Lung (tissue), 16 donors: ENCODE data around the gene ZNF260. TPM values are rescaled to one million over a fixed set of nuclear protein-coding genes. Genes with fewer than 3 reads are reported as not detected.

ENCODE experiments used
- ATAC-seq: fragments of 200-7000 bp; cut with Tn5 transposase; one replicate; pipeline ENCODE4 v1.9.1; 2020; ENCODE audit warnings: moderate number of reproducible peaks; ENCODE audit not compliant: insufficient read depth, low FRiP score
- DNase-seq, 3 donors: peaks; one replicate each; pipeline ENCODE4 v3.0.0-alpha.2; 2013 to 2017
- H3K27ac ChIP-seq, 2 donors: one replicate each; pipeline ENCODE4 v1.5.1; 2013; ENCODE audit warnings: mild to moderate bottlenecking in 2 of 2, moderate library complexity in 2 of 2, control low read depth in 1 of 2, inconsistent platforms in 1 of 2, low read depth in 1 of 2, low read length in 1 of 2
- H3K27me3 ChIP-seq, 3 donors: one replicate each; pipeline ENCODE4 v1.5.1; 2013; ENCODE audit warnings: low read length in 2 of 3; ENCODE audit not compliant: control insufficient read depth in 3 of 3, insufficient read depth in 3 of 3
- H3K36me3 ChIP-seq, 4 donors: one replicate each; pipeline ENCODE4 v1.5.1; 2013; ENCODE audit warnings: low read length in 4 of 4, mild to moderate bottlenecking in 1 of 4, moderate library complexity in 1 of 4; ENCODE audit not compliant: control insufficient read depth in 4 of 4, insufficient read depth in 4 of 4
- H3K4me1 ChIP-seq, 5 donors: one replicate each; pipeline ENCODE4 v1.5.1; 2013; ENCODE audit warnings: low read length in 5 of 5, mild to moderate bottlenecking in 2 of 5, moderate library complexity in 1 of 5; ENCODE audit not compliant: control insufficient read depth in 5 of 5, insufficient read depth in 5 of 5
- H3K4me3 ChIP-seq: one replicate; pipeline ENCODE4 v1.5.1; 2013; ENCODE audit warnings: mild to moderate bottlenecking, control low read depth, moderate library complexity
- H3K9ac ChIP-seq, 2 donors: one replicate each; pipeline ENCODE4 v1.5.1; 2013; ENCODE audit warnings: low read length in 2 of 2, control low read depth in 1 of 2; ENCODE audit not compliant: insufficient read depth in 1 of 2
- H3K9me3 ChIP-seq, 4 donors: one replicate each; pipeline ENCODE4 v1.5.1; 2013; ENCODE audit warnings: low read length in 3 of 4, mild to moderate bottlenecking in 1 of 4, moderate library complexity in 1 of 4; ENCODE audit not compliant: control insufficient read depth in 4 of 4, insufficient read depth in 3 of 4
- WGBS, 2 donors: extraction: QIAGEN DNeasy Blood & Tissue Kit; methylation state at CpG; one replicate each; pipeline ENCODE4 v1.1.7; 2013; 5-methylcytosine and 5-hydroxymethylcytosine counted together
- long read RNA-seq, 5 donors: transcript quantifications; one replicate each; lab custom pipeline, GENCODE V29; 2026
- polyA plus RNA-seq, 2 donors: library from polyadenylated mRNA; stranded (reverse); fragments of 200-250 nt; gene quantifications; one replicate each; pipeline ENCODE4 v1.2.1, GENCODE V29; 2013
- total RNA-seq, 2 donors: library from RNA; depleted of rRNA in 1 of 2; stranded (reverse); fragments of >200 nt in 1 of 2; gene quantifications; one replicate each; pipeline ENCODE4 v1.2.1, GENCODE V29; 2014 to 2021
- TF ChIP-seq, protein P1 (sequence below): IDR thresholded peaks from 2 replicates; pipeline ENCODE4 v1.5.1; 2012; ENCODE audit warnings: mild to moderate bottlenecking; ENCODE audit errors: control extremely low read depth, extremely low read depth
- donor health status: control.
- donor health status: control.
- donor health status: Bipolar disorder and iron deficiency.
- donor health status: healthy.
- donor health status: DM: yes; HTN: yes; CAD: no.

ZNF260 gene
- 10 to 100 TPM in 1 of 2 donors, 1 to 10 TPM in 1; 9.6 to 28.3 TPM for total RNA-seq
- polyA plus RNA-seq = 1 to 10 TPM; 3.0 to 3.1 TPM
- long read RNA-seq, donor 1, full-length matches to known transcripts = 5 of 5 reads
- long read RNA-seq, donor 1, partial matches to known transcripts = 0 of 5 reads
- long read RNA-seq, donor 1, other reads (novel, unspliced or antisense) = 0 of 5 reads
- long read RNA-seq, donor 2, full-length matches to known transcripts = 6 of 6 reads
- long read RNA-seq, donor 2, partial matches to known transcripts = 0 of 6 reads
- long read RNA-seq, donor 2, other reads (novel, unspliced or antisense) = 0 of 6 reads
- long read RNA-seq, donor 3, full-length matches to known transcripts = 9 of 9 reads
- long read RNA-seq, donor 3, partial matches to known transcripts = 0 of 9 reads
- long read RNA-seq, donor 3, other reads (novel, unspliced or antisense) = 0 of 9 reads
- long read RNA-seq, donor 4, partial matches to known transcripts = 0 of 1 reads
- long read RNA-seq, donor 4, other reads (novel, unspliced or antisense) = 0 of 1 reads
- long read RNA-seq, donor 5, full-length matches to known transcripts = 10 of 59 reads
- long read RNA-seq, donor 5, partial matches to known transcripts = 49 of 59 reads
- long read RNA-seq, donor 5, other reads (novel, unspliced or antisense) = 0 of 59 reads

DNA sequence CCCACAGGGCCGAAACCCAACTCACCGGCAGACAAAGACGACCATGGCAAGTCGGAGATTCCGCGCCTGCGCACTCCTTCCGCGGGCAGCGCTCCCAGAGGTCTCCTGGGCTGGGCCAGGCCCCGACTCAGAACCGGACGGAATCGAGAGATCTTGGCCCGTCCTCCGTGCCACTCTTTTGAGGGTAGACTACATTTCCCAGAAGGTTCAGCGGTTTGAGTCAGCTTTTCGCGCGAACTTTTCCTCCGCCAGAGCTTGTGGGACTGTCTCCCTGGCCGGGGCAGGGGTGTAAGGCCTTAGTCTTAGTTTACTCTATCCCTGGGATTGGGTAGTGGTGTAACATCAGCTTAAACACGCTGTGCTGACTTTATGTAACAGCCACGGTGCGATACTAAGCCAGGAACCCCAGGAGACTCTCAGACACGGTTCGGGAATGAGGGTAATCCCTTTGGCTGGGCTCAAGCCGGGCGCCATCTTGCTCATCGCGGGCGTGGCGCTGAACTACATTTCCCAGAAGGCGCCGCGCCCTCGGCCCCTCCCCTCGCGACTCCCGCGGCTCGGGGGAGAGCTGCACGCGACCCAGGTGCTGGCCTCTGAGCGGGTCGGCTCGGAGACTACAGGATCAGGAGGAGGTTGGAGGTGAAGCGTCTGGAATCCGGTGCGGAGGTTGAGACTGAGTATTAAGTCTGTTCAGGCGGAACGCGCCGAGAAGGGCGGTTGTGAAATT lies at the start of gene ZNF260:
ZNF260 (minus strand) TSS at position 78 of the 727 bp plus-strand sequence. CDS start 13,033 bp downstream, outside the sequence.
- peak within 1 kb of the TSS; percentile 93 to 95 for H3K27ac ChIP-seq
- peaks cover 0 to 16% (median 11%) of the 10 kb centered on the region in 4 donors for H3K9me3 ChIP-seq
- H3K9ac ChIP-seq = peak within 1 kb of the TSS; percentile 85 to 99
- DNase-seq (peak; percentile 98 to 99 (median 99)), ATAC-seq (peak; percentile 96)
- TF ChIP-seq, protein P1, sequence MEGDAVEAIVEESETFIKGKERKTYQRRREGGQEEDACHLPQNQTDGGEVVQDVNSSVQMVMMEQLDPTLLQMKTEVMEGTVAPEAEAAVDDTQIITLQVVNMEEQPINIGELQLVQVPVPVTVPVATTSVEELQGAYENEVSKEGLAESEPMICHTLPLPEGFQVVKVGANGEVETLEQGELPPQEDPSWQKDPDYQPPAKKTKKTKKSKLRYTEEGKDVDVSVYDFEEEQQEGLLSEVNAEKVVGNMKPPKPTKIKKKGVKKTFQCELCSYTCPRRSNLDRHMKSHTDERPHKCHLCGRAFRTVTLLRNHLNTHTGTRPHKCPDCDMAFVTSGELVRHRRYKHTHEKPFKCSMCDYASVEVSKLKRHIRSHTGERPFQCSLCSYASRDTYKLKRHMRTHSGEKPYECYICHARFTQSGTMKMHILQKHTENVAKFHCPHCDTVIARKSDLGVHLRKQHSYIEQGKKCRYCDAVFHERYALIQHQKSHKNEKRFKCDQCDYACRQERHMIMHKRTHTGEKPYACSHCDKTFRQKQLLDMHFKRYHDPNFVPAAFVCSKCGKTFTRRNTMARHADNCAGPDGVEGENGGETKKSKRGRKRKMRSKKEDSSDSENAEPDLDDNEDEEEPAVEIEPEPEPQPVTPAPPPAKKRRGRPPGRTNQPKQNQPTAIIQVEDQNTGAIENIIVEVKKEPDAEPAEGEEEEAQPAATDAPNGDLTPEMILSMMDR = no peak
- peaks cover 1 to 30% (median 14%) of the 10 kb centered on the region in 4 donors for H3K36me3 ChIP-seq
- H3K27me3 ChIP-seq = no peaks in the 10 kb centered on the region
- peak within 1 kb of the TSS; percentile 71 for H3K4me3 ChIP-seq
- 0 to 1% methylated on average over 55 of the region's 55 CpGs for WGBS, 2 donors
- H3K4me1 ChIP-seq = peaks cover 0 to 15% (median 4%) of the 10 kb centered on the region in 5 donors

DNA sequence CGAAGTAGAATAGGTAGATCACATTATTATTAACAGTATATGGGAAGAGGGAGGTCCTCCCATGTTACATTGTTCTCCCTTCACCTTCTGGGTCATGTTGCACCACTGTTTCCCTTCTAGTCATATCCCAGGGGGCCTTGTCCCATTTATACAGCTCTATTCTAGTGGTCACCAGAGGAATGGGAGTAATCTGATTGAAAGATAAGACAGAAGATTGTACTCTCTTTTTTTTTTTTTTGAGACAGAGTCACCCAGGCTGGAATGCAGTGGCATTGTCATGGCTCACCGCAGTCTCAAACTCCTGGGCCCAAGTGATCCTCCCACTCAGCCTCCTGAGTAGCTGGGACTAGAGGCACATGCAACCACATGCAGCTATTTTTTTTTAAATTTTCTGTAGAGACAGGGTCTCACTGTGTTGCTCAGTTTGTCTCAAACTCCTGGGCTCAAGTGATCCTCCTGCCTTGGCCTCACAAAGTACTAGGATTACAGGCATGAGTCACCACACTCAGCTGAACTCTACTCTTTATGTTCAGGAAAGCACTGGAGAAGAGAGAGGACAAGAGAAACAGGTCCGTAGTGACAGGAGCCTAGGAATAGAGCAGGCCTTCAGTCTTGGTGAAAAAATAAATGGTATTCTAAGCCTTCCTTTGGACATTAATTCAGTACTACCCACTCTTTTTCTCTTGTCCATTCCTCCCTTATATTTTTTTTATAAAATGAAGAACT lies 49.4 kb upstream of the ZNF260 start:
- Histone ChIP-seq H3K4me1 (peaks cover 0 to 14% (median 6%) of the 10 kb centered on the region in 5 donors), H3K9me3 (peaks cover 0 to 15% (median 2%) of the 10 kb centered on the region in 4 donors), H3K36me3 (peaks cover 11 to 30% (median 22%) of the 10 kb centered on the region in 4 donors), H3K9ac (no peak overlapping the region), H3K27ac (no peak overlapping the region), H3K27me3 (no peaks in the 10 kb centered on the region), H3K4me3 (no peak overlapping the region)
- DNase-seq (no peak), ATAC-seq (no peak)
- 96 to 98% methylated on average over 3 of the region's 3 CpGs for WGBS, 2 donors
- TF ChIP-seq, protein P1 = no peak

GRCh38 chr19:36574741-36575140 lies 46.7 kb upstream of the ZNF260 start:
- Histone ChIP-seq H3K27ac (no peak overlapping the region), H3K9me3 (peaks cover 0 to 16% (median 1%) of the 10 kb centered on the region in 4 donors), H3K4me1 (peaks cover 4 to 20% (median 9%) of the 10 kb centered on the region in 5 donors), H3K36me3 (peaks cover 18 to 27% (median 20%) of the 10 kb centered on the region in 4 donors), H3K9ac (peak overlapping the region in 1 of 2 donors; percentile 95), H3K4me3 (no peak overlapping the region), H3K27me3 (no peaks in the 10 kb centered on the region)
- DNase-seq (peak in 2 of 3 donors; percentile 73 to 78), ATAC-seq (no peak)
- 51 to 75% methylated on average over 2 of the region's 2 CpGs for WGBS, 2 donors
- TF ChIP-seq, protein P1 = no peak
